A549 treated with DMSO at 1 μM for 4 hours (cell line): ENCODE data around the gene SPRR2D. TPM values are rescaled to one million over a fixed set of nuclear protein-coding genes. Genes with fewer than 3 reads are reported as not detected.

Experiments used
- total RNA-seq: library from RNA; stranded (reverse); fragments of 200-300 nt; extraction: Qiagen RNA extraction; gene quantifications from 5 replicates; pipeline ENCODE4 v1.2.3, GENCODE V29; 2022; ENCODE audit warnings: low read depth

SPRR2D gene
- total RNA-seq, result not detected in 5 replicates

DNA sequence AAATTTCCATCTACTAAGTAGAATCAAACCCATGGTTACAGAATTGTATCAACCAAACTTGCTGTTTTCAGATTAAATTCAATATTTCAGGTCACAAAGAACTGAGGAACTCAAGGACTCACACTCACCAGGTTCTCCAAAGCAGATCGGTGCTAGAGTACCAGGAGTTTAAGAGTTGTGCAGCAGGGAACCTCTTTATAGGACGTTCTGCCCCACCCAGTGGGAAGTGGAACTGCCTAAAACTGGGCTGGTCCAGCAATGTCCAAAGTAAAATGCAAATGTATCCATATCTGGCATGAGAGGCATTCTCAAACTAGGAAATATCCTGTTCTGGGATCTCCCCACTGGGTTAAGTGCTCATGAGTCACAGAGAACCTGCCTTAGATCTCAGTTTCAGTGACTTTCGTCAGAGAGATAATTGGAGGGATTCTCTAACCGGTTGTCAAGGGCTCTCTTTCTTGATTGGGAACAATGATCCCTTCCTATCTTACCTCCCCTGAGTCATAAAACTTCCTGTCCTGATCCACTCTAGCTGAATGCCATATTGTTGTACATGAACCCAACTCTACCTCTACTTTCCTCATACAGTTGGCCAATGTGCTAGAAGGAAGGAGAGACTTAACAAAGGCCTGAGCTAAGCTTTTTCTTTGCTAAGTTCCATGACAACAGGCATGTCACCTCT is at the start of gene SPRR2D:
Gene SPRR2D, minus strand, starts transcription at position 171 of the 682 bp plus-strand sequence. CDS start 774 bp downstream, outside the sequence.

DNA sequence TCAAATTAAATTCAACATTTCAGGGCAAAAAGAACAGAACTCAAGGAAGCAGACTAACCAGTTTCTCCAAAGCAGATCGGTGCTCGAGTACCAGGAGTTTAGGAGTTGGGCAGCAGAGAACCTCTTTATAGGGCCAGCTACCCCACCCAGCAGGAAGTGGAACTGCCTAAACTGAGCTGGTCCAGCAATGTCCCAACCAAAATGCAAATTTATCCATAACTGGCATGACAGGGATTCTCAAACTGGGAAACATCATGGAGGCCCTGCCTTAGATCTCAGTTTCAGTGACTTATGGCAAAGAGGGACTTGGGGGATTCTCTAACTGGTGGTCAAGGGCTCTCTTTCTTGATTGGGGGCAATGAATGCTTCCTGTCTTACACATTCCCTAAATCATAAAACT is 30.6 kb upstream of the SPRR2D start, which contains the start of gene SPRR2B:
Gene SPRR2B, minus strand, starts transcription at position 101 of the 400 bp plus-strand sequence. CDS start 772 bp downstream, outside the sequence.

DNA sequence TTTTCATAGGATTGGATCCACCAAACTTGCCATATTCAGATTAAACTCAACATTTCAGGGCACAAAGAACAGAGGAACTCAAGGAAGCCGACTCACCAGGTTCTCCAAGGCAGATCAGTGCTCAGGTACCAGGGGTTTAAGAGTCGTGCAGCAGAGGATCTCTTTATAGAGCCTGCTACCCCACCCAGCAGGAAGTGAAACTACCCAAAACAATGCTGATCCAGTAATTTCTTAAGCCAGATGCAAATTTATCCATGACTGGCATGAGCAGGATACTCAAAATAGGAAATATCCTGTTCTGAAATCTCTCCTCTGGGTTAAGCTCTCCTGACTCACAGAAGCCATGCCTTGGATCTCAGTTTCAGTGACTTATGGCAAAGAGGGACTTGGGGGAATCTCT is 16.5 kb upstream of the SPRR2D start, which contains the start of gene SPRR2A:
Gene SPRR2A, minus strand, starts transcription at position 138 of the 400 bp plus-strand sequence. CDS start 777 bp downstream, outside the sequence.

DNA sequence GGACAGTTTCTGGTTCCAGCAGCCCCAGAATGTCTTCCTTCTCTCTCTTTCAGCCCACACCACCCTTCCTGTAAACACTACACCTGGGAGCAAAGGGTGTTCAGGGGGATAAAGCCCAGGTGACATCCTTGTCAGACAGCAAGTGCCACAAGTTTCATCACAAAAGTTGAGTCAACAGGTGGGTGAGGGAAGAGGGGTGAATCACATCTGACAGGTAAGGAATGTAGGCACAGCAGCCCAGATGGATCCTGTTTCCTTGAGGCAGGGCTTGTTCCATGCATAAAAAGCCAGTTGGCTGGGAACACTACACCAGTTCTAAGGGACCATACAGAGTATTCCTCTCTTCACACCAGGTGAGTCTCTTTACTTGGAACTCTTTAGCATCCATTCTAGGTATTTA is 10.0 kb downstream of the SPRR2D start, which contains the start of gene SPRR1B:
Gene SPRR1B, plus strand, starts transcription at position 309 of the 400 bp plus-strand sequence. CDS start 1,143 bp downstream, outside the sequence.

DNA sequence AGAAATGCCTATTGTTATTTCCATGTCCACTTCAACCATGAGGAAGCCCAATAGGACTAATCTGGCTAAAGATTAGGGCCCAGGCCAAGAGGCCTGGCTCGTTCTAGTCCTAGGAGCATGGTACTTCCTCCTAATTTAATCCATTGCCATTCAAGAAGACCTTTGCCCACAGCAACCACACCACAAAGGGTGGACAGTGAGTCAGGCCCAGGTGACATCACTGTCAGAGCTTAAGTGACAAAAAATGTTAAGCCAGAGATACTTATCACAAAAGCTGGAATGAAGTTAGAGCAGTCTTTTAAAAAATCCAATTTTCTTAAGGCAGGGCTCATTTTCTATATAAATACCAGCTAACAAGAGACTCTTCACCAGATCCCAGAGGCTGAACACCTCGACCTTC is 39.5 kb downstream of the SPRR2D start, which contains the start of gene SPRR3:
Gene SPRR3, plus strand, starts transcription at position 368 of the 400 bp plus-strand sequence. CDS start 1,272 bp downstream, outside the sequence.

Other genes with a start within 250 kb of the SPRR2D start
- not detected in 5 replicates for gene LCE1D, start 244.4 kb downstream of the SPRR2D start, total RNA-seq
- not detected in 5 replicates for gene LCE1C, start 234.5 kb downstream of the SPRR2D start, total RNA-seq
- not detected in 5 replicates for gene LCE1B, start 229.1 kb downstream of the SPRR2D start, total RNA-seq
- gene LCE1A, start 213.6 kb downstream of the SPRR2D start, total RNA-seq, result not detected in 5 replicates
- gene LCE6A, start 198.3 kb downstream of the SPRR2D start, total RNA-seq, result not detected in 5 replicates
- not detected in 5 replicates for gene LCE7A, start 181.1 kb downstream of the SPRR2D start, total RNA-seq
- gene SMCP, start 162.8 kb downstream of the SPRR2D start, total RNA-seq, result not detected in 5 replicates
- 0.04 to 0.07 TPM in 2 of 5 replicates, not detected in the others for gene IVL, start 132.6 kb downstream of the SPRR2D start, total RNA-seq
- not detected in 5 replicates for gene SPRR5, start 93.9 kb downstream of the SPRR2D start, total RNA-seq
- not detected in 5 replicates for gene SPRR4, start 70.5 kb downstream of the SPRR2D start, total RNA-seq
- not detected in 5 replicates for gene SPRR1A, start 57.0 kb downstream of the SPRR2D start, total RNA-seq
- gene SPRR3, start 39.4 kb downstream of the SPRR2D start, total RNA-seq, result not detected in 5 replicates
- not detected in 5 replicates for gene SPRR1B, start 9.9 kb downstream of the SPRR2D start, total RNA-seq
- gene SPRR2A, start 16.4 kb upstream of the SPRR2D start, total RNA-seq, result not detected in 5 replicates
- not detected in 5 replicates for gene SPRR2B, start 30.5 kb upstream of the SPRR2D start, total RNA-seq
- not detected in 5 replicates for gene SPRR2E, start 53.4 kb upstream of the SPRR2D start, total RNA-seq
- not detected in 5 replicates for gene SPRR2F, start 72.4 kb upstream of the SPRR2D start, total RNA-seq
- gene SPRR2G, start 109.8 kb upstream of the SPRR2D start, total RNA-seq, result not detected in 5 replicates
- gene LELP1, start 162.3 kb upstream of the SPRR2D start, total RNA-seq, result not detected in 5 replicates
- gene PRR9, start 176.5 kb upstream of the SPRR2D start, total RNA-seq, result not detected in 5 replicates
- not detected in 5 replicates for gene LORICRIN, start 218.6 kb upstream of the SPRR2D start, total RNA-seq